HCT116 (cell line): ENCODE data around the gene IL20. TPM values are rescaled to one million over a fixed set of nuclear protein-coding genes. Genes with fewer than 3 reads are reported as not detected.

Experiments used
- ATAC-seq: fragments of 200-7000 bp; cut with Tn5 transposase; 2 replicates; pipeline ENCODE4 v1.9.1; 2020; ENCODE audit warnings: mild to moderate bottlenecking, moderate library complexity
- BruUV-seq: library from RNA; stranded (reverse); fragments of 400-500 nt; replicated peaks from 2 replicates; lab custom pipeline; 2021; lab: Mats Ljungman, UMichigan
- CTCF ChIA-PET: fragments of 300-600 bp; sonication (Branson Sonifier 250); formaldehyde crosslinking; loops from one replicate; lab custom pipeline; 2021; ENCODE audit warnings: antibody characterized with exemption; lab: Charles Lee
- POLR2A ChIA-PET: fragments of 300-600, 350-600 bp; sonication (Branson Sonifier 250); formaldehyde crosslinking; loops from one replicate; lab custom pipeline; 2021; ENCODE audit warnings: antibody characterized with exemption; lab: Charles Lee
- RAD21 ChIA-PET, 2 experiments: fragments of 300-600 bp; sonication (Branson Sonifier 250); formaldehyde crosslinking; loops; one replicate each; lab custom pipeline; 2023; ENCODE audit warnings: low total read pairs in 2 of 2; ENCODE audit not compliant: uncharacterized antibody in 2 of 2, unreplicated experiment in 2 of 2, low non-redundant PET in 1 of 2; lab: Charles Lee
- DNase-seq: peaks from one replicate; pipeline ENCODE4 v3.0.0-alpha.2; 2010; ENCODE audit warnings: low read depth, low spot score
- H2AFZ ChIP-seq: fragments of 200-600 bp; shearing (Covaris generic), sonication (generic); 2 replicates; pipeline ENCODE4 v1.6.1; 2017; ENCODE audit warnings: low read depth, mixed run types, mixed read lengths, antibody characterized with exemption, low read length; ENCODE audit not compliant: poor library complexity, severe bottlenecking
- H3K27ac ChIP-seq: 2 replicates; pipeline ENCODE4 v1.5.1; 2012; ENCODE audit warnings: low read depth, low read length
- H3K27me3 ChIP-seq: fragments of 200-600 bp; sonication (generic); 2 replicates; pipeline ENCODE4 v1.6.1; 2016; ENCODE audit warnings: mixed run types, low read length, mixed read lengths; ENCODE audit not compliant: insufficient read depth
- H3K36me3 ChIP-seq, 2 experiments: fragments of 200-500 bp in 1 of 2; fragments of 200-600 bp in 1 of 2; sonication (Bioruptor generic) in 1 of 2; sonication (generic) in 1 of 2; 2 replicates each; pipeline versions ENCODE4 v1.5.1 to v1.6.1; 2014 to 2016; ENCODE audit warnings: low read length in 2 of 2, inconsistent platforms in 1 of 2, mixed read lengths in 1 of 2, mixed run types in 1 of 2; ENCODE audit not compliant: insufficient read depth in 2 of 2, control insufficient read depth in 1 of 2
- H3K4me1 ChIP-seq, 2 experiments: fragments of 200-600 bp in 1 of 2; sonication (generic) in 1 of 2; 2 replicates each; pipeline versions ENCODE4 v1.5.1 to v1.6.1; 2012 to 2017; ENCODE audit warnings: low read length in 2 of 2, inconsistent platforms in 1 of 2, mild to moderate bottlenecking in 1 of 2, mixed read lengths in 1 of 2, mixed run types in 1 of 2, moderate library complexity in 1 of 2; ENCODE audit not compliant: insufficient read depth in 2 of 2, control insufficient read depth in 1 of 2
- H3K4me2 ChIP-seq: fragments of 200-600 bp; sonication (generic); 2 replicates; pipeline ENCODE4 v1.6.1; 2017; ENCODE audit warnings: mixed run types, low read length, mixed read lengths
- H3K4me3 ChIP-seq, 2 experiments: fragments of 200-600 bp in 1 of 2; sonication (generic) in 1 of 2; replicated peaks in 1 of 2; 2 replicates each; pipeline ENCODE4 v1.5.1; 2011 to 2016; ENCODE audit warnings: low read length in 2 of 2, control low read depth in 1 of 2, low read depth in 1 of 2, mild to moderate bottlenecking in 1 of 2, mixed read lengths in 1 of 2, mixed run types in 1 of 2
- H3K79me2 ChIP-seq: fragments of 200-600 bp; sonication (generic); 2 replicates; pipeline ENCODE4 v1.6.1; 2017; ENCODE audit warnings: mild to moderate bottlenecking, mixed run types, low read length, moderate library complexity, mixed read lengths; ENCODE audit not compliant: insufficient read depth
- H3K9ac ChIP-seq: fragments of 200-600 bp; sonication (generic); 2 replicates; pipeline ENCODE4 v1.6.1; 2016; ENCODE audit warnings: low read length, mixed read lengths
- H3K9me2 ChIP-seq: fragments of 200-600 bp; sonication (generic), shearing (Covaris generic); 2 replicates; pipeline ENCODE4 v1.6.1; 2017; ENCODE audit warnings: mixed run types, mild to moderate bottlenecking, moderate library complexity; ENCODE audit not compliant: insufficient read depth
- H3K9me3 ChIP-seq, 2 experiments: fragments of 200-500 bp in 1 of 2; fragments of 200-600 bp in 1 of 2; sonication (Bioruptor generic) in 1 of 2; sonication (generic) in 1 of 2; 2 replicates each; pipeline ENCODE4 v1.6.1; 2014 to 2017; ENCODE audit warnings: low read length in 2 of 2, mixed read lengths in 2 of 2, inconsistent platforms in 1 of 2, low read depth in 1 of 2, mild to moderate bottlenecking in 1 of 2, mixed run types in 1 of 2, moderate library complexity in 1 of 2; ENCODE audit not compliant: control insufficient read depth in 1 of 2, insufficient read depth in 1 of 2
- H4K20me1 ChIP-seq: fragments of 200-600 bp; sonication (generic), shearing (Covaris generic); 2 replicates; pipeline ENCODE4 v1.6.1; 2017; ENCODE audit warnings: mixed run types, mild to moderate bottlenecking, moderate library complexity; ENCODE audit not compliant: insufficient read depth
- POLR2A ChIP-seq: IDR thresholded peaks from 2 replicates; pipeline ENCODE4 v1.7.0; 2011; ENCODE audit warnings: borderline replicate concordance; ENCODE audit not compliant: insufficient read depth, insufficient read length; ENCODE audit errors: extremely low read depth
- TCF7L2 ChIP-seq: IDR thresholded peaks from 2 replicates; pipeline ENCODE4 v1.7.0; 2011; ENCODE audit warnings: borderline replicate concordance, inconsistent platforms; ENCODE audit not compliant: insufficient read depth, insufficient read length; ENCODE audit errors: extremely low read depth
- ZNF274 ChIP-seq: fragments of 200-500 bp; sonication (Bioruptor generic); IDR thresholded peaks from 2 replicates; pipeline ENCODE4 v1.6.1; 2014; ENCODE audit warnings: mild to moderate bottlenecking, low read depth, low read length, inconsistent platforms
- intact Hi-C: fragments of 100-400 bp; cut with micrococcal nuclease; formaldehyde crosslinking; loops from 2 replicates; pipeline ENCODE4 v1.10.0; 2022
- total RNA-seq: library from RNA; stranded (reverse); gene quantifications from one replicate; pipeline ENCODE4 v1.2.1, GENCODE V29; 2021; ENCODE audit not compliant: unreplicated experiment
- TF ChIP-seq, protein P1 (sequence below): IDR thresholded peaks from 2 replicates; pipeline ENCODE4 v1.6.1; 2012

The IL20 gene
- total RNA-seq, 1 experiment from 2014 or later: not detected

DNA sequence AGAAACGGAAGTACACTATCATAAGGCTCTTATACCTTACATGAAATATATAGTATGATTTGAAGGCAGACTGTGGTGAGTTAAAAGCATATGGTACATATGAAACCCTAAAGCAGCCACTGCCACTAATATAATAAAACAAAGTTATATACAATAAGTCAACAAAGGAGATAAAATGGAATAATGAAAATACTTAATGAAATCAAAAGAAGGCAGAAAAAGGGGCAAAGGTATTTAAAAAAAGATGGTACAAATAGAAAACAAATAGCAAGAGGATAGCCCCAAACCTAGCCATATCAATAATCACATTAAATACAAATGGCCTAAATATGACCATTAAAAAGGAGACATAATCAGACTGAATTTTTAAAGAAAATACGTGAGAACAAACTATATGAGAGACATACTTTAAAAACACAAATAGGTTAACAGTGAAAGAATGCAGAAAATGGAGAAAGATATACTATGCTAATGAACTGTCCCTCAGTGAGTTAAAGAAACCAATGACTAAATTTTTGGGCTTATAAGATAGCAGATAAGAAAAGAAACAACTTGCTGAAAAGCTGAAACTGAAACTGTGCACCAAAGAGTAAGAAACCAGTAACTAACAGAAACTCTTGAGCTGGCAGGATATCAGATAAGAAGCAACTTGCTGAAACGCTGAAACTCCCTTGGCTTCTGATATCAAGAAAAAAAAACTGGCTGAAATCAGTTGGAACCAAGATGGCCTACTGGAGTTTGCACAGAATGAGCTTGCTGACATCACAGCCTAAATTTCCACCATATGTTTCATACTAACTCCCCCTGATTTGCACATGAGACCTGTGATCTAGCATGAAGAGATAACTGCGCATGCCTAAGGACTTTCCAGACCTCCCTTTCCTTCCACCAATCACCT is 48.8 kb upstream of the IL20 start:
- no TSS peak for BruUV-seq
- H4K20me1 ChIP-seq: no peaks in the 10 kb centered on the region
- TF ChIP-seq POLR2A: no peak
- TF ChIP-seq, all 23 proteins: peak for 0
- ChIA-PET POLR2A (no interaction called here), CTCF (no interaction called here), RAD21 (no interaction called here)
- no peaks in the 10 kb centered on the region for H3K4me1 ChIP-seq
- H2AFZ ChIP-seq: no peak overlapping the region
- H3K9me2 ChIP-seq: no peaks in the 10 kb centered on the region
- no peak overlapping the region for H3K4me3 ChIP-seq
- DNase-seq: no peak
- H3K4me2 ChIP-seq: no peak overlapping the region
- H3K36me3 ChIP-seq: no peaks in the 10 kb centered on the region
- no peaks in the 10 kb centered on the region for H3K79me2 ChIP-seq
- ATAC-seq: no peak
- H3K27me3 ChIP-seq: no peaks in the 10 kb centered on the region
- H3K9ac ChIP-seq: no peak overlapping the region
- H3K9me3 ChIP-seq: peaks cover 0 to 7% of the 10 kb centered on the region in 2 experiments; a peak in 1 of 4 replicates
- intact Hi-C loops: no loop called here
- H3K27ac ChIP-seq: no peak overlapping the region

DNA sequence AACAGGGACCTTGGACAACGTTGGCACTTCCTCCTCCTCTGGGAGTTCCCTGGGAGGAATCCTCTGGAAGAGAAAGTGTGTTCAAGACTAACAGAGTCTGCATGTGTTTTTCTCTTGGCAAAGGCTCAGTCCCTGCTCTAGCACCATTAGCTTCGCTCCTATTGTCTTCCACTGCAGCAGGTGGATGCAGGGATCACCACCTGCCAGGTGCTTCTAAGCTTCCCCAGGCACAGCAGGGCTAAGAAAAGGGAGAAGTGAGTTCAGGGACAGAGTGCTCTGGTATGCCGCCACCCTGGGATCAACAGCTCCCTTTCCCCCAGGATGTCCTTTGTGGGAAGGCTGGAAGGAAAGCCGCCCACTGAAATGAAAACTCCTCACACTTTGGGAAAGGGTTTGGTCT is 43.9 kb upstream of the IL20 start:
- H3K9me2 ChIP-seq: no peaks in the 10 kb centered on the region
- no peak overlapping the region for H2AFZ ChIP-seq
- no TSS peak for BruUV-seq
- H3K27me3 ChIP-seq: no peaks in the 10 kb centered on the region
- RAD21 ChIA-PET: no interaction called here
- H3K9ac ChIP-seq: no peak overlapping the region
- intact Hi-C loops: no loop called here
- no peak overlapping the region for H3K4me3 ChIP-seq
- no peaks in the 10 kb centered on the region for H4K20me1 ChIP-seq
- DNase-seq: no peak
- CTCF ChIA-PET: interaction anchor here (1.5 kb wide), 1 partner anchor 12 kb away, joined by 4 read pairs; no protein-coding TSS in a partner anchor
- no peaks in the 10 kb centered on the region; a peak in 1 of 4 replicates for H3K4me1 ChIP-seq
- H3K79me2 ChIP-seq: no peaks in the 10 kb centered on the region
- no peaks in the 10 kb centered on the region for H3K36me3 ChIP-seq
- no peak for ATAC-seq
- TF ChIP-seq TCF7L2: no peak
- no peak for TF ChIP-seq ZNF274
- TF ChIP-seq, protein P1, sequence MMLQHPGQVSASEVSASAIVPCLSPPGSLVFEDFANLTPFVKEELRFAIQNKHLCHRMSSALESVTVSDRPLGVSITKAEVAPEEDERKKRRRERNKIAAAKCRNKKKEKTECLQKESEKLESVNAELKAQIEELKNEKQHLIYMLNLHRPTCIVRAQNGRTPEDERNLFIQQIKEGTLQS: no peak
- H3K27ac ChIP-seq: no peak overlapping the region
- H3K4me2 ChIP-seq: no peak overlapping the region
- no peaks in the 10 kb centered on the region for H3K9me3 ChIP-seq
- POLR2A ChIA-PET: no interaction called here
